ENCODE data around the gene SIDT1.

SIDT1 gene

GRCh38 chr3:113546414-113546893, 14.1 kb downstream of the SIDT1 start:
- no peak for DNase-seq (ENCODE audit: low spot score)

GRCh38 chr3:113548501-113548900, 16.1 kb downstream of the SIDT1 start:
- DNase-seq (ENCODE audit: low spot score): no peak

GRCh38 chr3:113551820-113552219, 19.5 kb downstream of the SIDT1 start:
- DNase-seq (ENCODE audit: low spot score): no peak

GRCh38 chr3:113552851-113553250, 20.5 kb downstream of the SIDT1 start:
- no peak for DNase-seq (ENCODE audit: low spot score)

GRCh38 chr3:113555138-113555537, 22.8 kb downstream of the SIDT1 start:
- no peak for DNase-seq (ENCODE audit: low spot score)

GRCh38 chr3:113556316-113556945, 24.1 kb downstream of the SIDT1 start:
- no peak for DNase-seq (ENCODE audit: low spot score)

GRCh38 chr3:113556946-113557335, 24.6 kb downstream of the SIDT1 start:
- DNase-seq (ENCODE audit: low spot score): no peak

GRCh38 chr3:113557374-113557773, 25.0 kb downstream of the SIDT1 start:
- DNase-seq (ENCODE audit: low spot score): no peak

- no peak for DNase-seq (ENCODE audit: low spot score)
These were observed 26.7 kb downstream of the SIDT1 start for GRCh38 chr3:113559009-113559408.

GRCh38 chr3:113560271-113560670, 27.9 kb downstream of the SIDT1 start:
- no peak for DNase-seq (ENCODE audit: low spot score)

GRCh38 chr3:113560831-113561623, 28.7 kb downstream of the SIDT1 start:
- DNase-seq (ENCODE audit: low spot score): no peak

GRCh38 chr3:113565555-113565954, 33.2 kb downstream of the SIDT1 start:
- DNase-seq (ENCODE audit: low spot score): no peak

- DNase-seq (ENCODE audit: low spot score): no peak
These were observed 37.8 kb downstream of the SIDT1 start for GRCh38 chr3:113570158-113570557.

- DNase-seq (ENCODE audit: low spot score): no peak
These were observed 39.0 kb downstream of the SIDT1 start for GRCh38 chr3:113571360-113571759.

GRCh38 chr3:113573728-113574127, 41.4 kb downstream of the SIDT1 start:
- no peak for DNase-seq (ENCODE audit: low spot score)

- no peak for DNase-seq (ENCODE audit: low spot score)
These were observed 41.9 kb downstream of the SIDT1 start for GRCh38 chr3:113574213-113574612.

GRCh38 chr3:113575206-113575605, 42.9 kb downstream of the SIDT1 start:
- peak; percentile 13 for DNase-seq (ENCODE audit: low spot score)

GRCh38 chr3:113585228-113585627, 52.9 kb downstream of the SIDT1 start:
- no peak for DNase-seq (ENCODE audit: low spot score)

- no peak for DNase-seq (ENCODE audit: low spot score)
These were observed 53.4 kb downstream of the SIDT1 start for GRCh38 chr3:113585720-113586119.

GRCh38 chr3:113588806-113589205, 56.5 kb downstream of the SIDT1 start:
- DNase-seq (ENCODE audit: low spot score): no peak

GRCh38 chr3:113589971-113590370, 57.6 kb downstream of the SIDT1 start:
- no peak for DNase-seq (ENCODE audit: low spot score)

- DNase-seq (ENCODE audit: low spot score): no peak
These were observed 58.6 kb downstream of the SIDT1 start for GRCh38 chr3:113590983-113591382.

- DNase-seq (ENCODE audit: low spot score): no peak
These were observed 61.7 kb downstream of the SIDT1 start for GRCh38 chr3:113594066-113594465.

Measured in globus pallidus (tissue), 1 donor.